Myocyte (in vitro differentiated cells): ENCODE measurements around the gene FOXK1. TPM values are rescaled to one million over a fixed set of nuclear protein-coding genes. Genes with fewer than 3 reads are reported as not detected.
"Not testable (repeated sequence)": the region's sequence is repeated elsewhere in the genome, so short reads cannot be mapped to it uniquely, and the experiment has no call there.

Source experiments
- DNase-seq: peaks from one replicate; pipeline ENCODE4 v3.0.0-alpha.2; 2012; ENCODE audit warnings: low read depth
- total RNA-seq: library from RNA; depleted of rRNA; stranded (reverse); fragments of >200 nt; gene quantifications from 2 replicates; pipeline ENCODE4 v1.2.3, GENCODE V29; 2014

FOXK1 gene
- total RNA-seq, 1 donor from 2014 or later: 25.2 TPM

DNA sequence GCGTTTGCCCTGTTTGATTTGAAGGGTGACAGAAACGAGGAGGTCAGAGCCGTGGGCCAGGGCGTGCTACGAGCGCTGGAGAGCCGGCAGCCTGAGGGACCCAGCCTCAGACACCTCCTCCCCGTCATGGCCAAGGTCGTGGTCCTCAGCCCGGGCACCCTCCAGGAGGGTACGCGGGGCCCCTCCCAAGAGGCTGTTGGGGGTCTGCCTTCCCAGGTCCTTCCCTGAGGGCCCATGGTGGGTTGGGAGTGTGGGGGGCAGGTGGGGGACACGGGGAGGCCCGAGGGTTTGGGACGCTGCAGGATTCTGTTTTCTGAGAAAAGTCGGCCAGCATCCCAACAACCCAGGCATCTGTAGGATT lies 101.2 kb downstream of the FOXK1 start:
- DNase-seq: no peak

DNA sequence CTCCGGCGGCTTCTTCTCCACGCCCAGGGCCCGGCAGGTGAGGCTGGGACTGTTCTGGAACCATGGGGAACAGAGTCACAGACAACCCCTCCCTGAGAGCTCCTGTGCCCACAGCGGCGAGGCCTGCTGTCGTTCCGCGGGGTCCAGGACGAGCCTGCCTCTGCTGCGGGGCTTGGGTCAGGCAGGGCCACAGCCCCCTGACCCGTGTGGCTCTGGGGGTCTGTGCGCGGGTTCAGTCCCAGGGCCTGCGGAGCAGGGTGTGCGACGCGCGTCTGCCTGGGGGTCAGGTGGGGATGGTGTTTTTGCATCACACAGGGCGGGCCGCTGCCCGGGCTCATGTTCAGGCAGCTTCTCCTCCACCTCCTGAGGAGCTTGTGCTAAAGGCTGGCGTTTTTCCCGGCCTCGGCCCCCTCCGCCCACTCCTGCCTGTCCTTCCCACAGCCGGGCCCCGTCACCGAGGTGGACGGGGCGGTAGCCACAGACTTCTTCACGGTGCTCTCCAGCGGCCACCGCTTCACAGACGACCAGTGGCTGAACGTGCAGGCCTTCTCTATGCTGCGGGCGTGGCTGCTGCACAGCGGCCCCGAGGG lies 101.8 kb downstream of the FOXK1 start:
- no peak for DNase-seq

- DNase-seq: no peak
These were observed 102.7 kb downstream of the FOXK1 start for GRCh38 chr7:4784799-4785198.

- no peak for DNase-seq
These were observed 103.3 kb downstream of the FOXK1 start for GRCh38 chr7:4785371-4785770.

GRCh38 chr7:4786015-4786414 lies 103.9 kb downstream of the FOXK1 start:
- no peak for DNase-seq

- DNase-seq: no peak
These were observed 105.4 kb downstream of the FOXK1 start for GRCh38 chr7:4787541-4787940.

GRCh38 chr7:4787947-4788626 lies 106.0 kb downstream of the FOXK1 start:
- no peak for DNase-seq

DNA sequence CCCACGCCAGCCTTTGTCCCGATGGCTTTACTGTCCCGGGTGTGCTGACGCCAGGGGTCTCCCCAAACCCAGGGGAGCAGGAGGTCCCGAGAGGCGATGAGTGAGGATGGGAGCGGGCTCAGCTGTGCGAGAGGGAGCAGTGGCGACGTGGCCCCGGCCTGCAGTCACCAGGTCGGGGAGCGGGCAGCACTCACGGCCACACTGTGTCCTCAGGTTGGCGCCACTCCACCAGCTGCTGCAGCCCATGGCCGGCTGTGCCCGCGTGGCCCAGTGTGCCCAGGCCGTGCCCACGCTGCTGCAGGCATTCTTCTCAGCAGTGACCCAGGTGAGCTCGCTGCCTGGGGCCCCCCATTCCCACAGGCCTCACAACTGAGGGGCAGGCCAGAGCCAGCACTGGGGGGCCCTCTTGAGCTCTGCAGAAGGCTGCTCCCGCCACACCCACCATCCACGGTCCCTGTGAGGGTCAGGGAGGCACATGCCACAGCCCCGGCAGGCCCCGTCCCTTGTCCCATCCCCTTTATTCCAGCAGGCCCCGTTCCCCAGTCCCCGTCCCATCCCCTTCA lies 106.6 kb downstream of the FOXK1 start:
- no peak for DNase-seq

DNA sequence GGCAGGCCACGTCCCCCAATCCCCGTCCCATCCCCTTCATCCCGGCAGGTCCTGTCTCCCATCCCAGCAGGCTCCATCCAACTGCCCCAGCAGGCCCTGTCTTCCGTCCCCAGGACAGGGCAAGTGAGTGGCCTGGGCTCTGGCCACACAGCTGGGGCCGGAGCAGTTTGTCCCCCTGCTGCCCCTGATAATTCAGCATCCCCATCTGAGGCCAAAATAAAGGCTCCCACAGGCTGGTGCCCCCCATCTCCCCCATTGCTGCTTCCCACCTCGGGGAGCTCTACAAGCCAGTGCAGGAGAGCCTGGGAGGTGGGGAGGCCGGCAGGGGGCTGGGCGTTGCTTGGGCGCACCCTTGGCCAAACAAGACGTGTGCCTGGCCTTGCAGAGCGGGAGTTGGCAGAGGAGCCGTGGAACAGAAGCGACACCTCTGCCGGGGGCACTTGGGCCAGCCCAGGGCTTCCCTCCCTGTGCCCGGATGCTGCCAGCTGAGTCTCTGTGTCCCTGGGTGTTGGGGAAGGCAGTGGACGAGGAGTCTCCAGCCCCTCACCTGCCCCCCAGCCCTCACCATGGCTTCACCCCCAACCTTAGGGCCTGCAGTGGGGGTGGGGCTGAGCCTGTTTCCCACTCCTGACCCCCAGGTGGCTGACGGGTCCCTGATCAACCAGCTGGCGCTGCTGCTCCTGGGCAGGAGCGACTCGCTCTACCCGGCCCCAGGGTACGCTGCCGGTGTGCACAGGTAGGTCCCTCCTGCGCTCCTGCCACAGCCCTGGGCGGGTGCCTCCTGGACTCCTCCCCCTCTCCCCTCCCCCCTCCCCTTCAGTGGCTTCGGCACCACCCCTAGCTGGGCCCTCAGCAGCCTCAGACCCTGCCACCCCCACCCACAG lies 107.3 kb downstream of the FOXK1 start:
- DNase-seq: no peak

DNA sequence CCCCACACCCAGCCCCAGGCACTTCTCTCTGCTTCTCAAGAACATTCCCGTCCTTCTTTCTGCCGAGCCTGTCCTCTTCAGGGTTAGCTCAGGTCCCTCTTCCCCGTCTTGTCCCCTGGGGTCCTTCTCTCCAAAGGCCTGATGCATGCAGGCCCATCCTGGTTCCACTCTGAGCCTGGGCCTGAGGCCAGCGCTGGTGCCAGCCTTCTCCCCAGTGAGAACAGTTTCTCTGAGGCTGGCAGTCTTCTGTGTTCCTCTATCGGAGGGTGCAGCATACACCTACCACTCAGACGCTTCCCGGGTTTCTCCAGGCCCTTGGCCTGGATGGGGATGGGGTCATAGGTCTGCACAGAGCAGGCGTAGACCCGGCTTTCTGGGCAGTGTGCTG lies 108.0 kb downstream of the FOXK1 start:
- no peak for DNase-seq

DNA sequence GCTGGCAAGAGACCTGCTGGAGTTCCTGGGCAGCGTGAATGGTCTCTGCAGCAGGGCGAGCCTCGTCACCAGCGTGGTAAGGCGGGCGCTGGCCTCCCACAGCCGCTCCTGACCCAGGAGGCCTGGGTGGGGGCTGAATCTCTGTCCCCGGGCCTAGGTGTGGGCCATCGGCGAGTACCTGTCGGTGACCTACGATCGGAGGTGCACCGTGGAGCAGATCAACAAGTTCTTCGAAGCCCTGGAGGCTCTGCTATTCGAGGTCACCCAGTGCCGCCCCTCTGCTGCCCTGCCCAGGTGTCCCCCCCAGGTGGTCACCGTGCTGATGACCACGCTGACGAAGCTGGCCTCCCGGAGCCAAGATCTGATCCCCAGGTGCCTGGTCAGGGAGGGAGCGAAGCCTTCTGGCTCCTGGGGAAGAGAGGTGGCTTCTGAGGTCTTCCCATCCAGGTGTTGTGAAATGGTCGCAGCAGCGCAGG lies 108.5 kb downstream of the FOXK1 start:
- DNase-seq: no peak

- DNase-seq: no peak
These were observed 109.1 kb downstream of the FOXK1 start for GRCh38 chr7:4791101-4791737.

DNA sequence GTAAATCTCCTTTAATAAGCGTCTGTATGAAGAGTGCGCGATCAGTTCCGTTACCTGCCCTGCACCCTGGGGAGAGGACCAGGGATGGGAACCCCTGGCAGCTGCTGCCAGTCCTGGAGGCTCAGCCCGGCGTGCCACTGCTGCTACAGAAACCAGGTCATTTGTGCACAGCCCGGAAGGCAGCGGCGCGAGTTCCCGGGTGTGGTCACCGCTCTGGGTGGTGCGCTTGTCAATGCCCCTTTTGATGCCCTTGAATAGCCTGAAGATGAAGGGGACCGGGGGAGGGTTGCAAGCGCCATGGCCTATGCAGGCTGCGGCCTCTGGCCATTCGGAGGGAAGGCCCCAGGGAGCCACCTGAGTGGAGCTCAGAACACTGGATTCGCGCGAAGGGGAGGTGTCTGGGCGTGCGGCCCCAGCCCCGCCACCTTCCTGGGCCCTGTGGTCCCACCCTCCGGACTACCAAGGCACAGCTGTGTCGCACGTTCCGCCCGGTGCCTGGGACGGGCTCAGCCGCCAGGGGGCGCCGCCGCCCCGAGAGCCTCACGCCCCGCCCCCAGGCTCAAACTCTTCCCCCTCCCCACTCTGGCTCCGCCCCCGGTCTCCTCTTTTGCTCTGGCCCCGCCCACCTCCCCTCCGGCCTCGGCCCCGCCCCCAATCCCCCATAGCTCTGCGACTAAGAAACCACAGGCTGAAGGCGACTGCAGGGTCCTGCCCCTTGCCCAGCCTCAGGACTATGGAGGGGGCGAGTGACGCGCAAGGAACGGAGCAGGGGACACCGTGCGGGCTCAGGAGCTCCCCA lies 109.8 kb downstream of the FOXK1 start:
- no peak for DNase-seq

- DNase-seq: no peak
These were observed 110.5 kb downstream of the FOXK1 start for GRCh38 chr7:4792537-4793126.

GRCh38 chr7:4793385-4793993 lies 111.4 kb downstream of the FOXK1 start:
- not testable (repeated sequence) for DNase-seq

- DNase-seq: not testable (repeated sequence)
These were observed 112.1 kb downstream of the FOXK1 start for GRCh38 chr7:4794171-4794570.

GRCh38 chr7:4794591-4795350 lies 112.7 kb downstream of the FOXK1 start:
- DNase-seq: peak; percentile 68

- no peak for DNase-seq
These were observed 114.4 kb downstream of the FOXK1 start for GRCh38 chr7:4796453-4796852.
